ENCODE data around the gene DNAJC6.

The DNAJC6 gene

GRCh38 chr1:65392497-65392896 lies 83.2 kb downstream of the DNAJC6 start:
- Histone ChIP-seq H3F3A (ENCODE audit: insufficient read depth) (no peaks in the 10 kb centered on the region), H3K36me3 (ENCODE audit: low read length) (no peaks in the 10 kb centered on the region), H3K4me2 (ENCODE audit: low read depth, low read length, poor library complexity, severe bottlenecking) (no peak overlapping the region), H3K27ac (ENCODE audit: low read depth, low read length) (no peak overlapping the region), H4K20me1 (ENCODE audit: low read depth, low read length) (no peaks in the 10 kb centered on the region), H3K9me2 (replicated peaks; ENCODE audit: insufficient read depth, low read length) (no peaks in the 10 kb centered on the region), H3K4me3 (ENCODE audit: insufficient read depth, low read length, poor library complexity, severe bottlenecking) (no peak overlapping the region), H3K9me3 (ENCODE audit: insufficient read depth, low read length) (no peaks in the 10 kb centered on the region), H3K27me3 (ENCODE audit: low read length) (no peaks in the 10 kb centered on the region), H3K9ac (ENCODE audit: low read length) (no peak overlapping the region), H3K79me2 (ENCODE audit: insufficient read depth, low read length) (no peaks in the 10 kb centered on the region), H2AFZ (ENCODE audit: low read depth, low read length, severe bottlenecking) (no peak overlapping the region)
- TF ChIP-seq CTCF (IDR thresholded peaks at IDR 0.05; ENCODE audit: insufficient read depth, low read length, poor library complexity, severe bottlenecking) (no peak), EZH2phosphoT487 (conservative IDR thresholded peaks at IDR 0.05; ENCODE audit: low read length) (no peak)

GRCh38 chr1:65393347-65393746 lies 84.0 kb downstream of the DNAJC6 start:
- H3K36me3 ChIP-seq (ENCODE audit: low read length), result no peaks in the 10 kb centered on the region
- no peak overlapping the region for H3K4me3 ChIP-seq (ENCODE audit: insufficient read depth, low read length, poor library complexity, severe bottlenecking)
- H3K4me2 ChIP-seq (ENCODE audit: low read depth, low read length, poor library complexity, severe bottlenecking), result no peak overlapping the region
- H3K27ac ChIP-seq (ENCODE audit: low read depth, low read length), result no peak overlapping the region
- H3K27me3 ChIP-seq (ENCODE audit: low read length), result no peaks in the 10 kb centered on the region
- no peak overlapping the region for H3K9ac ChIP-seq (ENCODE audit: low read length)
- H3K9me2 ChIP-seq (replicated peaks; ENCODE audit: insufficient read depth, low read length), result no peaks in the 10 kb centered on the region
- no peaks in the 10 kb centered on the region for H3F3A ChIP-seq (ENCODE audit: insufficient read depth)
- no peaks in the 10 kb centered on the region for H3K9me3 ChIP-seq (ENCODE audit: insufficient read depth, low read length)
- TF ChIP-seq EZH2phosphoT487 (conservative IDR thresholded peaks at IDR 0.05; ENCODE audit: low read length) (no peak), CTCF (IDR thresholded peaks at IDR 0.05; ENCODE audit: insufficient read depth, low read length, poor library complexity, severe bottlenecking) (no peak)
- H3K79me2 ChIP-seq (ENCODE audit: insufficient read depth, low read length), result no peaks in the 10 kb centered on the region
- no peaks in the 10 kb centered on the region for H4K20me1 ChIP-seq (ENCODE audit: low read depth, low read length)
- H2AFZ ChIP-seq (ENCODE audit: low read depth, low read length, severe bottlenecking), result no peak overlapping the region

GRCh38 chr1:65393928-65394327 lies 84.6 kb downstream of the DNAJC6 start:
- no peak for TF ChIP-seq EZH2phosphoT487 (conservative IDR thresholded peaks at IDR 0.05; ENCODE audit: low read length)
- no peak for TF ChIP-seq CTCF (IDR thresholded peaks at IDR 0.05; ENCODE audit: insufficient read depth, low read length, poor library complexity, severe bottlenecking)
- no peaks in the 10 kb centered on the region for H3K27me3 ChIP-seq (ENCODE audit: low read length)
- H4K20me1 ChIP-seq (ENCODE audit: low read depth, low read length), result no peaks in the 10 kb centered on the region
- H3F3A ChIP-seq (ENCODE audit: insufficient read depth), result no peaks in the 10 kb centered on the region
- H3K27ac ChIP-seq (ENCODE audit: low read depth, low read length), result no peak overlapping the region
- no peak overlapping the region for H3K9ac ChIP-seq (ENCODE audit: low read length)
- H3K79me2 ChIP-seq (ENCODE audit: insufficient read depth, low read length), result no peaks in the 10 kb centered on the region
- H3K9me3 ChIP-seq (ENCODE audit: insufficient read depth, low read length), result no peaks in the 10 kb centered on the region
- no peaks in the 10 kb centered on the region for H3K9me2 ChIP-seq (replicated peaks; ENCODE audit: insufficient read depth, low read length)
- H2AFZ ChIP-seq (ENCODE audit: low read depth, low read length, severe bottlenecking), result no peak overlapping the region
- H3K4me2 ChIP-seq (ENCODE audit: low read depth, low read length, poor library complexity, severe bottlenecking), result no peak overlapping the region
- H3K4me3 ChIP-seq (ENCODE audit: insufficient read depth, low read length, poor library complexity, severe bottlenecking), result no peak overlapping the region
- no peaks in the 10 kb centered on the region for H3K36me3 ChIP-seq (ENCODE audit: low read length)
